GM19324 (cell line): ENCODE data around the gene PLS3.
"Not testable (repeated sequence)": the region's sequence is repeated elsewhere in the genome, so short reads cannot be mapped to it uniquely, and the experiment has no call there.

Experiments
- ATAC-seq: cut with Tn5 transposase; IDR thresholded peaks from one replicate; pipeline ENCODE4 v1.9.1; 2021; ENCODE audit warnings: mild to moderate bottlenecking, moderate library complexity; ENCODE audit not compliant: unreplicated experiment, low FRiP score

Gene PLS3, protein sequence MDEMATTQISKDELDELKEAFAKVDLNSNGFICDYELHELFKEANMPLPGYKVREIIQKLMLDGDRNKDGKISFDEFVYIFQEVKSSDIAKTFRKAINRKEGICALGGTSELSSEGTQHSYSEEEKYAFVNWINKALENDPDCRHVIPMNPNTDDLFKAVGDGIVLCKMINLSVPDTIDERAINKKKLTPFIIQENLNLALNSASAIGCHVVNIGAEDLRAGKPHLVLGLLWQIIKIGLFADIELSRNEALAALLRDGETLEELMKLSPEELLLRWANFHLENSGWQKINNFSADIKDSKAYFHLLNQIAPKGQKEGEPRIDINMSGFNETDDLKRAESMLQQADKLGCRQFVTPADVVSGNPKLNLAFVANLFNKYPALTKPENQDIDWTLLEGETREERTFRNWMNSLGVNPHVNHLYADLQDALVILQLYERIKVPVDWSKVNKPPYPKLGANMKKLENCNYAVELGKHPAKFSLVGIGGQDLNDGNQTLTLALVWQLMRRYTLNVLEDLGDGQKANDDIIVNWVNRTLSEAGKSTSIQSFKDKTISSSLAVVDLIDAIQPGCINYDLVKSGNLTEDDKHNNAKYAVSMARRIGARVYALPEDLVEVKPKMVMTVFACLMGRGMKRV

GRCh38 chrX:115560978-115561604 is at the start of gene PLS3:
Gene PLS3 (plus strand): TSS chrX:115561174. CDS start chrX:115610251, 49,077 bp downstream.
- ATAC-seq, result no peak

DNA sequence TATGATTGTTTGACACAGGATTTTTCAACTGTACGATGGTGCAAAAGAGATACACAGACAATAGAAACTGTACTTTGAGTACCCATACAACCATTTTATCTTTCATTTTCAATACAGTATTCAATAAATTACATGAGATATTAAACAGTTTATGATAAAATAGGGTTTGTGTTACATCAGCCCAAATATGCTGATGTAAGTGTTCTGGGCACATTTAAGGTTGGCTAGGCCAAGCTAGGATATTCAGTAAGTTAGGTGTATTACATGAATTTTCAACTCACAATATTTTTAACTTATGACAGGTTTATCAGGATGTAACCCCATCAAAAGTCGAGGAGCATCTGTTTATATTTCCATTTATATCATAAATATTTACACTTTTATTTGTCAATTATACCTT is 42.9 kb upstream of the PLS3 start:
- ATAC-seq, result no peak

GRCh38 chrX:115521741-115522140 is 39.2 kb upstream of the PLS3 start:
- ATAC-seq, result no peak

DNA sequence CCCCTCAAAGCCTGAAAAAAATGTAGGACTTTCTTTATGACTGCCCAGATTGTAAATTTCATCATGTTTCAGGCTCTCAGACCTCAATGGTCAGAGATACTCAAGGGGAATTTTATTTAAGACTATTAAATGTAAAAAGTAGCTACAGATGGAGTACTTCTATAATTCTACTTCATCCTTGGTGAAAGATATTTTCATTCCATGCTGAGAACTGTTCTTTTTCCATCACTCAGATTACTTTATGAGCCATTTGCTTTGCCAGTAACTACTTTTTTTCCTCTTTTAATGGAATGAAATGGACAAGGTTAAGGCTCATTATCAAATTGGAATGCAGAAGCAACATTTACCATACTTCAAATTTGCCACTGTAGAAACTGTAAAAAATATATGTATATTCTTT is 38.0 kb upstream of the PLS3 start:
- no peak for ATAC-seq

DNA sequence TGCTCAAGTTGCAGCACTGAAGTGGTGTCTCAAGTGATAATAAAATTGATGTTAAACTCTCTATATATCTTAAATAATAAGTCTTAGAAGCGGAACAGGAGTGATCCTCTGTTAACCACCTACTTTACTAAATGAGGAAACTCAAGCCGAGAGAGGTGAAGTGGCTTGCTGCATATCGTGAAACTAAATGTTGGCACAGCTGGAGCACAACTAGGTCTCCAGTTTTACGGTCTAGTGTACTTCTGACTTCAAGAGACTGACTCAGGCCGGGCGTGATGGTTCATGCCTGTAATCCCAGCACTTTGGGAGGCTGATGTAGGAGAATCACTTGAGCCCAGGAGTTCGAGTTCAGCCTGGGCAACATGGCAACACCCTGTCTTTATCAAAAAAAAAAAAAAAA is 35.5 kb upstream of the PLS3 start:
- no peak for ATAC-seq

- ATAC-seq, result no peak
These were observed 29.1 kb upstream of the PLS3 start for GRCh38 chrX:115531818-115532403.

DNA sequence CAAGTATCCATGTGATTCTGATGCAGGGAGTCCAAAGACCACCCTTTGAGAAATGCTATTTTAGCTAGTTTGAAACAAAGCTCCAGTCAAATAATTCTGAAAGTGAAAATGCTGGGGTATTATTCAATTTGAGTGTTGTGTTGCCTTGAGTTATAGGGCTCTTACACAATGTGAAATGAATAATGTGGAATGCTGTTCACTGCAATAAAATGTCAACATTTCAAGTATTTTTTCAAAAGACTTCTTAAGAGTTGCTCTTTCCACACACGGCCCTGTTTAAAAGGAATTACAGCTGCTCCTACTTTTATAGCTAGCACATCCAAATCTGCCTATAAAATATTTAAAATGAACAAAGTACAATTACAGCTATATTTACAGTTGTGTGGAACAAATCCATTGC is 27.5 kb upstream of the PLS3 start:
- no peak for ATAC-seq

DNA sequence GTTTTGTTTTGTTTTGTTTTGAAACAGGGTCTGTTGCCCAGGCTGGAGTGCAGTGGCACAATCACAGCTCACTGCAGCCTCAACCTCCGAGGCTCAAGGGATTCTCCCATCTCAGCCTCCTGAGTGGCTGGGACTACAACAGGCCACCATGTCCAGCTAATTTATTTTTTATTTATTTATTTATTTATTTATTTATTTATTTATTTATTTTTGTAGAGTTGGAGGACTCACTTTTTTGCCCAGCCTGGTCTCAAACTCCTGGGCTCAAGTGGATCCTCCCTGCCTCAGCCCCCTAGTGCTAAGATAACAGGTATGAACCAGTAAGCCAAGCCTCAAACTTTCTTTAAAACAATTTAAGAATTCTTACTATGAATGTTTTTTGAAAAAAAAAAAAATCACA is 26.6 kb upstream of the PLS3 start:
- no peak for ATAC-seq

DNA sequence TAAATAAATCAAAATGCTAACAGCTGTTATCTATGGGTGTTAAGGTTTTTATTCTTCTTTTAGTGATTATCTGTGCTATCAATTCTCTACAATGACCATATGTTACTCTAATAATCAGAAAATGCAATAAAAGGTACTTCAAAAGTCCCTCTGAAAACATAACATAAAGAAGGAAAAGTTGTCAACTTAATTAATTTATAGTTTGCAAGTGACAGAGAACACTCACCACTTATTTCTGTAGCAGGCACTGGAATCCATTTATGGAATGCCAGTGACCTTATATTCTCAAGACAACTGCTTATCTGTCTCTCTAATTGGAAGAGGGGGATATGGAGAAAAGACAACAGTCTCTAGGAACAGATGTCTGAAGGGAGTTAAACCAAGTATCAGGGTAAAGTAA is 25.6 kb upstream of the PLS3 start:
- ATAC-seq, result no peak

GRCh38 chrX:115535844-115536243 is 25.1 kb upstream of the PLS3 start:
- no peak for ATAC-seq

GRCh38 chrX:115539841-115540240 is 21.1 kb upstream of the PLS3 start:
- no peak for ATAC-seq

GRCh38 chrX:115541045-115541444 is 19.9 kb upstream of the PLS3 start:
- not testable (repeated sequence) for ATAC-seq

GRCh38 chrX:115547448-115547847 is 13.5 kb upstream of the PLS3 start:
- no peak for ATAC-seq

- ATAC-seq, result no peak
These were observed 12.0 kb upstream of the PLS3 start for GRCh38 chrX:115549008-115549407.

DNA sequence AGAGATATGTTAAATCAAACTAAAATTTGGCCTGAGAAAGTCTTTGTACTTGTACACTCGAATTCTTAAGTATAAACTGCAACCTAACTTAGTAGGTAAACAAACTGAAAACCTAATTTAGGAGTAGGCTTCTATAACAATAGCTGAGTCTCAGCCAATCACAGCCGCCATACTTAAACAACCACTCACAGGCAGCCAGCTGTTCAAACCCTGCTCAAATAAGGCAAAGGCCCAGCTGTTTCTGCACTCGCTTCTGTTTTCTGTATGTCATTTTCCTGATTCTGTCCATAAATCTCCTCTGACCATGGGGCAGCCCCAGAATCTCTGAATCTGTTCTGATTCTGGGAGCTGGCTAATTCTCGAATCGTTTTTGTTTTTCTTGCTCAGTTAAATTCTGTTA is 7.8 kb upstream of the PLS3 start:
- ATAC-seq, result no peak

DNA sequence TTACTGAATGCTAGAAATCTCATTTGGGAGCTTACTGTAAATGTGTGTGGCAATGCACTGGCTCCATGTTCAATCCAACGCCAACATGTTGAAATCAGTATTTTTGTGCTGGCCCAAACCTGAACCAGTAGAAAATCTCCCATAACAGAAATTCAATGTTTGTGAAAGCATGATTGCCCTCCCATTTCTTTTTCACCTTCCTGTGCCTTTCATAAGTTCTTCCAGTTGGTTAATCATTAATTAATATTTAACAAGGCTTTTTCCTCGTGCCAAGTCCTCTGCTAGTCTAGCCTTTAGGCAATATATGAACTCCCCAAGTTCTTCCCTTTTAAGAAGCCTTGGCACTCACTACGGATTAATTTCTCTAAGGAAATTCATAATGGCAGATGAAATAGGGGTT is 1.3 kb upstream of the PLS3 start:
- ATAC-seq, result no peak

DNA sequence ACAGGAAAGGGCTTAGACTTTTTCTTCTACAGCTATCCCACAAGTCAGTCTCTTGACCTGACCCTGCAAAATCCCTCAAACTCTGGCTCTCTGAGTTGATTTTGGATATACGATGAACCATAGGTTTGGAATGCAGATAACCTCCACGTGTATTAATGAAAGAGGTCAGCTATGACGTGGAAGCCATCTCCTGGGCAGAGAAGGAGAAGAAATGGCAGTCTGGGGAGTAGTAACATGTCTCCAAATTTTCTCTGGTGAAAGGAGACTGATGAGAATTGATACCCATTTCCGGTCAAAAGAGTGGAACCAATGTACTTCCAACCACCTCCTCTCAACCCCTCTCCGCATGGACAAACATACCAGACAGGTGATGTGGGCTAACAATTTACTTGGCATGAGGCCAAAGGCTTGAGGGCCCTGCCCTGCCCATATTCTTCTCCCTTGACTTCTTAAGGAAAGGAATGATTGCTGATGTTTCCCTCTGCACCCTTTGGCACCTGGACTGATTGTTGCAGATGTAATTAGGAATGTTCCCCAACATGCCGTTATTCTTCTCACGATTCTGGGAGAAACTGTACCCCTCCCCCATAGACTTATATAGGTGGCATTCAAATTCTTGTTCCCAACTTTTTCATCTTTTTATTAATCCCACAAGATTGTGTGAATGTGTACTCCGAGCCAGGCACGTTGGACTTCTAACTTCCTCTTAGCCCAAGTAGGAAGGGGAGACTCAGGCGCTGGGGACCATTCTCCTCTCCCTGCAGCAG is 580 bp upstream of the PLS3 start:
- ATAC-seq, result no peak

DNA sequence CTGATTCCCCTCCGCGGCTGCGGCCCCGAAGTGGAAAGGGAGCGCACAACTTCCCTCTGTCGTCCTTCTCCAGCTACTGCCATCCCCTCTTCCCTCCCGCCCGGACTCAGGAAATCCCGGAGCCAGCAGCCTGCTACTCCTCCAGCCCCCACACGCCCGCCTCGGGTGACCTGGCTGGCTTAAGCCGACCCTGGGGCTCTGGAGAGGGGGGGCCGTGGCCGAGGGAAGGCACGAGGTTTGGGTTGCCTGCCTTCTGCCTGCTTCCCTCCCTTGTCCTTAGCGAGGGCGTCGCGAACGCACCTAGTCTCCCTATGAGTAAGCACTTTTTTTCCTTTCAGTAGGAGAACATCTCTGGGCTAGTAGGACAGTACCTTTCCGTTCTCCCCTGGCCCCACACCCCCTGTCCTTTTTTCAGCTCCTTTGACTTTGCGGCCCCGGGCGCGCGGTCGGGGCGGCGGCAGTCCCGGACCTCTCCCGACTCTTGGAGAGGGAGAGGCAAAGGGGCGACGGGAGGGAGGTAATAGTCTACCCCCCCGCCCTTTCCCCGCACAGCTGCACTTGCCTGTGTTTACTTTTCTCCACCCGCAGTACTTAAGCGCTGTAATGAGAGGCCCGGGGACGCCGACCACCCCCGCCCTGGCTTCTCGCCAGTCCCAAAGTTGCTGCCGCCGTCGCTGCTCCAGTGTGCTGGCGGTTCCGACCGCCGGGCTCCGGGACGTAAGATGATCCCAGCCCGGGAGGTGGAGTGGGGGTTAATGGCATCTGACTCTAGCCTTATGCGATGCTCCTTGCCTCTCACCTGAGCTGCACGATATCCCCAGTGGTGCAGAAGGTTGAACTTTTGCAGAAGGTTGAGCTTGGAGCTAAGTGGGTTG is 868 bp downstream of the PLS3 start:
- ATAC-seq, result no peak

DNA sequence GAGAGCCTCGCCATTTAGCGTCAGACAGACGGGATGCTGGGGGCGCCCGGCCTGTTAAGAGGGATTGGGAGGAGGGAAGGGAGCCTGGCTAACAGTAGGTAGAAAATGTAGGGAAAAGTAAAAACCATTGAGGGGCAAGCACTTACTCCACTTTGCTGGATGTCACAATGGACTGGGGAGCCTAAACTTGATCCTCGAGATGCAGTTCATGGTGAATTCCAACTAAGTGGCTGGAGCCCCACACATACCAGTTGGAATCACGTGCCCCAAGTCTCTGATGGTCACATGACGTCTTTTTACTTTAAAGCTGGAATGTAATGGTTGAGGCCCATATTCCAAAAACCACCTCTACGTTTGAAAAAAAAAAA is 1.5 kb downstream of the PLS3 start:
- no peak for ATAC-seq
